Glomerular visceral epithelial cell (primary cell): Measurements from ENCODE around the gene SLC39A11.
"Not testable (repeated sequence)": the region's sequence is repeated elsewhere in the genome, so short reads cannot be mapped to it uniquely, and the experiment has no call there.

Experiments used
- DNase-seq: peaks from one replicate; pipeline ENCODE4 v3.0.0-alpha.2; 2016; ENCODE audit errors: extremely low spot score

SLC39A11 gene

DNA sequence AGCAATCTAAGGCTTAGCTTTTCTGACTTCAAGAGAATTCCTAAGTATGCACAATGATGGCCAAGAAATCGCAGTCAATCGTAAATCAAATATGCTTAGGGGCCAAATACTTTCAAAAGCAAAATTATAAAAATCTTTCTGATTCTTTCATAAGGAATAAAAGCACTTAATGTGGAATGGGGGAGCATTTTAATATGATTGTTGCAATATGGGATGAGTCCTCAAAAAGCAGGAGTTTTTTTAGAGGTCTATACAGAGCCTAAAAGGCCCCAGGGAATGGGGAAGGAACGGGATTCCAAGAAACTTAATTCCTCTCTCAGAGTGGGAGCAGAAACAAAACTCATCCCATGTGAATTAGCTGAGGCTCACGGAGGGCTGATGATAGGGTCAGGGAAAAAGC, 14.7 kb upstream of the SLC39A11 start:
- no peak for DNase-seq

DNA sequence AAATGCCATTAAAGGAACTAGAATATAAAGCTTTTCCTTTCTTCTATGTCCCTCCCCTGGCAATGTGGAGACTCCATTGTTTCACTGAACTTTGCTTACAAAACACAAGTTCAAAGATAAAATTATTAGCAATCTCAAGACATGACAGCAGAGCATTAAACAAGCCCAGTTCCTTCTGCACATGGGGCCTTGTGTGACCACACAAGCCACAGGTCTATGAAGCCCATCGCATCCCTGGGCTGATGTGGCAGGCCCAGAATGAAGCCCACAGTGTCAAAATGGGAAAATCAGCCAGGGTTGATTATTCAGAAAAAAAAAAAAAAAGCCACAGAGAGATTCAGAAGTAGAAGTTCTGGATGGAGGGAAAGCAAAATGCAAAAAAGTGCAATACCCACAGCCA, 12.9 kb upstream of the SLC39A11 start:
- DNase-seq = no peak

DNA sequence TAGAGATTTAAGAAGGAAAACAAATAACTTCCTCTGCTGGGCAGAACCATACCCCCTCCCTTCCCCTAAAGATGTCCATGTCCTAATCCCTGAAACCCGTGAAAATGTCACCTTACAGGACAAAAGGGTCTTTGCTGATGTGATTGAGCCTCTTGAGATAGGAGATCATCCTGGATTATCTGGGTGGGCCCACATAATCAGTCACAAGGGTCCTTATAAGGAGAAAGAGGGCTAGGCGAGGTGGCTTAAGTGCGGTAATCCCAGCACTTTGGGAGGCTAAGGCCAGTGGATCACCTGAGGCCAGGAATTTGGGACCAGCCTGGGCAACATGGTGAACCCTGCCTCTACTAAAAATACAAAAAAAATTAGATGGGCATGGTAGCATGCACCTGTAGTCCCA, 12.0 kb upstream of the SLC39A11 start:
- DNase-seq = no peak

DNA sequence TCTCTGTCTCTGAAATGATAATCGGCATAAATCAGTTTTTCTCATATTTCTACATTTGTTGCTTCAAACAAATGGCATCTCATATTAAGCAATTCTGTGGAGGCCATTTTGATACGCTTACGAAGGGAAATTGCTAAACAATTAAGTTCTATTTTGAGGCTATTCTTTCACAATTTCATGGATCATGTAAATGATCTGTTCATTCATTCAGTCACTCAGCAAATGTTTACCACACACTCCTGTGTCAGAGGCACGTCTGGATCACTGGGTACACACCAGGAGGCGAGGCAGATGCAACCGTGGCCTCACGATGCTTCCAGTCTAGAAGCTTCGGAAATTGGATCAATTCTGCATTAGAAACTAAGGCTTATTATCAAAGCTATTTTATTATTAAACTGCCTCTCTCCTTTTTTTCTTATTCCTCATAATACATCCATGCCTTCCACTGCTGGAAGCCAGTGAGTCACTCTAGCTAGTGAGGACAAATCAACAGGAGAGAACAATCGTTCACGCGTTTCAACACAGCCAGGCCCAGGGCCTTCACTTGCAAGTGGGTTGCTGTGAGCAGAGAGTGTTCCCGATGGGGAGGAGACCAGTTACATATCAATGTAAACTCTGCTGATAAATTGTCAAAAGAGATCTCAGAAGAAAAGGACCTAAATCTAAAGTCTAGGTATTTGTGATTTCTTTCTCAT, 11.3 kb upstream of the SLC39A11 start:
- DNase-seq = no peak

DNA sequence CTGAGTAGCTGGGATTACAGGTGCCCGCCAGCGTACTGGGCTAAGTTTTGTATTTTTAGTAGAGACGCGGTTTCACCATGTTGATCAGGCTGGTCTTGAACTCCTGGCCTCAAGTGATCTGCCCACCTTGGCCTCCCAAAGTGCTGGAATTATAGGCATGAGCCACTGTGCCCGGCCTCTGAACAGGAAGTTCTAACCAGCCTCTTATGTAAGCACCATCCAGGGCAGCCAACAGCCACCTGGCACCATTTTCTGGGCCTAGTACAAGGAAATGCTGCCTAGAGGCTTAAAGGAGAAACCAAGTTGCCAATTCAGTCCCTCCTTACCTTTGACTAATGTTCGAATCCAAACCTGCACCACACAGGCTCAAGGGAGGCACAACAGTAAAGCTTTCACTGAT, 8.5 kb upstream of the SLC39A11 start:
- DNase-seq = no peak

DNA sequence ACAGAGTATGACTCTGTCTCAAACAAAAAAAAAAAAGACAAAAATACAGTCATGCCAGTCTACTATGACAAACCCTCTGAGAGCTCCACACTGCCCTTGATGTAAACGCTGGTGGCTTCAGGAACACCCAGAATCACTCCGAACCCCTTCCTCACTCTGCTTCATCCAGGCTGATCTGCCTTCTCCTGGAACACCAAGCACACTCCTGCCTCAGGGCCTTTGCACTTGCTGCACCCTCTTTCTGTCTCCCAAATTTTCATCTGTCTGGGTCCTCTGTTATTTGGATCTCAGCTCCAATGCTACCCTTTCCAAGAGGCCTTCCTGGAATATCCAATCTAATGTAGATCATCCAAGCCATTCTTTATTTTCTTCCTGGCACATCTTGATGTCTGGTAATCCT, 7.9 kb upstream of the SLC39A11 start:
- DNase-seq = no peak

DNA sequence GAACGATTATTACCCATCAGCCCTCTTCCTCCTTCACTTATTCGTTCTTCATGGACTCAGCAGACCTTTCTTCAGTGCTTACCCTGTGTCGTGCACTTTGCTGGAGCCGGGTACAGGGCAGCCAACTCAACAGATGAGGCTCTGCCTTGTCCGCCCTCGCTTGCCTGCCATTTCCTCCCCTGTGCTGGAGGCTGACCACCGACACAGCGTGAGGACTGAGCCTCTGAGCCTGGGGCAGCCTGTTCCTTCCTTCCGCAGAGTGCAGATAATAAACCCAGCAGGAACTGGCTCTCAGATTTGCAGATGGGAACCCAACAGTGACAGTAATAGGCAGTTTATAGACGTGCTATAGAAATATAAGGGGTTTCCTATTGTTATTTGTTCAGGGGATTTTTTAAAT, 7.0 kb upstream of the SLC39A11 start:
- DNase-seq = no peak

DNA sequence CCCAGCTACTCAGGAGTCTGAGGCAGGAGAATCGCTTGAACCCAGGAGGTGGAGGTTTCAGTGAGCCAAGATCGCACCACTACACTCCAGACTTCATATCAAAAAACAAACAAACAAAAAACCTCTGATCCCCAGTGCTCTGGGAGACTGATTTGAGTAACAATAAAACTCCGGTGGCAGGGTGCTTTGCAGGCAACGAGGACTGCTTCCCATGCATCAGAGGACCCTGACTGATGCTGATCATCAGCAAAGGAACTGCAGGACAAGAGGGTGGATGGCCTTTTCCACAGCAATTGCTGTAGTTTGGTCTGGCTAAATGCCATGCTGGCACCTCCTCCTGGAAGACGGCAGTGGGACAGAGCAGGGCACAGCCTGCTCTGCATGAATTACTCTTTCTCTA, 6.4 kb upstream of the SLC39A11 start:
- DNase-seq = no peak

DNA sequence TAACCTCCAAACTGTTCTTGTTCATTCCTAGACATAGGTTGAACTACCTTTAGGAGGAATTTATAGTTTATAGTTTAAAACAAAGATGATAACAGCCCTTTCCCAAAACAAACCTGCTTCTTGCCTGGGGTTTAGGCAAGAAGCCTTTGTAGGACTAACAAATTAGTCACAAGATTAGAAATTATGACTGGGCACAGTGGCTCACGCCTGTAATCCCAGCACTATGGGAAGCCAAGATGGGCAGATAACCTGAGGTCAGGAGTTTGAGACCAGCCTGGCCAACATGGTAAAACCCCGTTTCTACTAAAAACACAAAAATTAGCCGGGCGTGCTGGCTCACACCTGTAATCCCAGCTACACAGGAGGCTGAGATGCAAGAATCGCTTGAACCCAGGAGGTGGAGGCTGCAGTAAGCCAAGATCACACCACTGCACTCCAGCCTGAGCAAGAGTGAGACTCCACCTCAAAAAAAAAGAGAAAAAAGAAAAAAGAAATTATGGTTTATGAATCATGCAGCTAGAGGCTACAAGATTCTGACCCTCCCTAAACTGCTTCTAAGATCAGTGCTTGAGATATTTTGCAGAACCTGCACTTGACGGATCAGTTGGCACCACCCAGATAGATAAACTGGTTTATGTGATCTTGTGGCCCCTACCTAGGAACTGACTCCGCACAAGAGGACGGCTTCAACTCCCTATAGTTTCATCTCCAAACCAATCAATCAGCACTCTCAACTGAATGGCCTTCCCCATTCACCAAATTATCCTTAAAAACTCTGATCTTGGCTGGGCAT, 5.7 kb upstream of the SLC39A11 start:
- not testable (repeated sequence) for DNase-seq

DNA sequence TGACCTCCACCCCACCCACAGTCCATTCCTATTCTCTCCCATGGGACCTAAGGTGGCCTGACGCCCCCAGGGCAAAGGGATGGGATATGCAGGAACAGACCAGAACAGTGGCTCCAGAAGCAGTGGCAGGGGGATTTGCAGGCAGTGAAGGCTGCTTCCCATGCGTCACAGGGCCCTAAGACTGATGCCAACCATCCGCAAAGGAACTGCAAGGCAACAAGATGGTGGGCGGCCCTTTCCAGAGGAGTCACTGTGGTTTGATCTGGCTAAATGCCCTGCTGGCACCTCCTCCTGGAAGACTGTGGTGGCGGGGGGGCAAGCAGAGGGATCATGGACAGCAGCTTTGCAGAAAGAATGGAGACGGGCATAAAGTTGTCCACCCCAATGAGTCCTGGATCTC, 4.4 kb upstream of the SLC39A11 start:
- peak; percentile 25 for DNase-seq

DNA sequence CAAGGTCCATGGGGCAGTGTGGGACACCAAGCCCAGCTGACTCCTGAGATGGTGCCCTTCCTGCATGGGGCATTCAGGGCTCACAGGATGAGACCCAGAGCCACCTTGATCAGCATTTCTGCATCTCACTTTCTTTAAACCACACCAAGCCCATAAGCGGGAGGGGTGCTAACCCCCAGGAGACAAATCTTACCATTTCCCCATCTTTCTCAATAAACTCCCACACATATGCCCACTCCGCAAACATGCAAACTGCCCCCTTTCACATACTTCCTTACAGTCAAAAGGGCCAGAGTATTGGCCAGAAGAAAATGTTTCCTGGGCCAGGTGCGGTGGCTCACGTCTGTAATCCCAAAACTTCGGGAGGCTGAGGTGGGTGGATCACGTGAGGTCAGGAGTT, 3.7 kb upstream of the SLC39A11 start:
- no peak for DNase-seq

DNA sequence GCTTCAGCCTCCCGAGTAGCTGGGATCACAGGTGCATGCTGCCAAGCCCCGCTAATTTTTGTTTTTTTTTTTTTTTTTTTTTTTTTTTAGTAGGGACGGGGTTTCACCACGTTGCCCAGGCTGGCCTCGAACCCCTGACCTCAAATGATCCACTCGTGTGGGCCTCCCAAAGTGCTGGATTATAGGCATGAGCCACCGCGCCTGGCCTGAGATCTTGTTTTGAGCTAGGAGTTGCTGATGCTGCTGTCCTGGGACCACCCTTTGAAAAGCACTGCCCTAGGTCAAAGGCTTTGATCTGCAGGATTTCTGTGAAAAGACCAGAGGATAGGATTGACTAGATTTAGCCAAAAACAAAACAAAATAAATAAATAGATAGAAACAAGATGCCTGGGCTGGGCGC, 798 bp upstream of the SLC39A11 start:
- no peak for DNase-seq

DNA sequence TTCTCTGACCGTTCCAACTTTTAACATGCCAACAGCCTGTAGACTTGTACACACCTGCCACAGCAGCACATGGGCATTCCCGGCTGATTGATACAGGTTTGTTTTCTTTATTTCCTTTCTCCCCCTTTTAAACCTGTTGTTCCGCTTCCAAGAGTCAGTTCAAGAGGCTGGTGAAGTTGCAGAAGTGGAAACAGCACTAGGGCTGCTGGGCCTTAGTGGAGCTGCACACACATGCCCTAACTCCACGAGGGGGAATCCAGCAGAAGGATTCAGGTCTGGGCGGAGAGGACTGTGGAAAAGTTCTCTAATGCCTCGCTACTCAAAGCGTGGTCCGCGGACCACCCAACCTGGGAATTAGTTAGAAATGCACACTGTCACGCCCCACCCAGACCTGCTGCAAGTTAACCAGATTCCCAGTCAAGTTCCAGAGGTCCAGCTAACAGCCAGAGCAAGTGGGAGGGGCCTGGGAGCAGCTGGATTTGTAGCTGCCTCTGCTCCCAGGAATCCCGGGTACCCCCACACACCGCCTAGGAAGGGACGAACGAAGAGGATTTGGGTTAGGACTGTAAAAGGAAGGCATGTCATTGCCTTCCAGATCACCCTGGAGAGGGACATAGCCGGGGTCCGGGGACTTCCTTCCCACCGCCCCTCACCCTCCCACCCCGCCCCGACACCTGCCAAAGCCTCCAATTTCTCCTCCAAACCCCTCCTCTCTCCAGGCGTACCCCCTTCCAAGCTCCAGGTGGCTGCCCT, 542 bp downstream of the SLC39A11 start:
- DNase-seq = peak; percentile 27

DNA sequence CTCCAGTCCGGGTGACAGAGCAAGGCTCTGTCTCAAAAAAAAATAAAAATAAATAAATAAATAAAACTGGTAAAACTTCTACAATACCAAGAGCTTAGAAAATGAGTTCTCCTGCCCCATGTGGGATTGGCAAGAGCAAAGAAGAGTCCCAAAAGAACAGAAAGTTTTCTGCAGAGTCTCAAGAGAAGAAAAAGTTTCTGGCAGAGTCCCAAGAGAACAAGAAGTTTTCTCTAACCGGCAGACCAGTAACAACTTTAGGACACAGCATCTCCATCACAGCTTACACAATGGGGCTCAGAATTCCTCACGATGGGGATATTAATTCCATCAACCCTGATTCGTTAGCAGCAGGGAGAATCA, 1.1 kb downstream of the SLC39A11 start:
- DNase-seq = no peak

DNA sequence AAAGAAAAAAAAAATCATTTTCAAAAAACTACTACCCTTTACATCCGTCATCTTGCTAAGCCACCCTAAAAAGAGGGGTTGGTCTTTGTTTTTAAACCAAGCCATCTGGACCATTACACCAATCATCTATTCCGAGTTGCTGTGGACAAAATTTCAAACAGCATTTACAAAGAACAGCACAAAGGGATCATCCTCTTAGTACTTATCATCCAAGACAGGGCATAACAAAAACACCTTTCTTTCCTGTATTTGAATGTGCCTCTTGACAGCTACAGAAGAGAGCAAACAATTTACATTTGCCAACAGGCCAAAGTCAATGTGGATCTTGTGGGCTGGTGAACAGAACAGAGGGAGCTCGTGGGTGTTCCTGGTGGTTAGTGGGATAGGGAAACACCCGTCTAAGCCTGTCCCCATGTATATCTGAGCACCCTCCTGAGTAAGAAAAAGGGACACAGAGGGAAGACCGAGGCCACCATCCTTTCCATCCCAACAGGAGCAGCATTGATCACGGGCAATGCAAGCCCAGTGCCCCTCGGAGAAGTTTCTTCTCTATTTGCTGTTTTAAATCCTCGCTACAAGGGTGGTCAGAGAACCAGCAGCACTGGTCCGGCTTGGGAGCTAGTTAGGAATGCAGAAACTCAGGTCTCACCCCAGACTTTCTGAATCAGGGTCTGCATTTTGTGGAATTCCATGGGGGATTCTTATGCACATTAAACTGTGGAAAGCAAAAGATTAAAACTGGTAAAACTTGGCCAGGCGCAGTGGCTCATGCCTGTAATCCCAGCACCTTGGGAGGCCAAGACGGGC, 1.9 kb downstream of the SLC39A11 start:
- DNase-seq = no peak

DNA sequence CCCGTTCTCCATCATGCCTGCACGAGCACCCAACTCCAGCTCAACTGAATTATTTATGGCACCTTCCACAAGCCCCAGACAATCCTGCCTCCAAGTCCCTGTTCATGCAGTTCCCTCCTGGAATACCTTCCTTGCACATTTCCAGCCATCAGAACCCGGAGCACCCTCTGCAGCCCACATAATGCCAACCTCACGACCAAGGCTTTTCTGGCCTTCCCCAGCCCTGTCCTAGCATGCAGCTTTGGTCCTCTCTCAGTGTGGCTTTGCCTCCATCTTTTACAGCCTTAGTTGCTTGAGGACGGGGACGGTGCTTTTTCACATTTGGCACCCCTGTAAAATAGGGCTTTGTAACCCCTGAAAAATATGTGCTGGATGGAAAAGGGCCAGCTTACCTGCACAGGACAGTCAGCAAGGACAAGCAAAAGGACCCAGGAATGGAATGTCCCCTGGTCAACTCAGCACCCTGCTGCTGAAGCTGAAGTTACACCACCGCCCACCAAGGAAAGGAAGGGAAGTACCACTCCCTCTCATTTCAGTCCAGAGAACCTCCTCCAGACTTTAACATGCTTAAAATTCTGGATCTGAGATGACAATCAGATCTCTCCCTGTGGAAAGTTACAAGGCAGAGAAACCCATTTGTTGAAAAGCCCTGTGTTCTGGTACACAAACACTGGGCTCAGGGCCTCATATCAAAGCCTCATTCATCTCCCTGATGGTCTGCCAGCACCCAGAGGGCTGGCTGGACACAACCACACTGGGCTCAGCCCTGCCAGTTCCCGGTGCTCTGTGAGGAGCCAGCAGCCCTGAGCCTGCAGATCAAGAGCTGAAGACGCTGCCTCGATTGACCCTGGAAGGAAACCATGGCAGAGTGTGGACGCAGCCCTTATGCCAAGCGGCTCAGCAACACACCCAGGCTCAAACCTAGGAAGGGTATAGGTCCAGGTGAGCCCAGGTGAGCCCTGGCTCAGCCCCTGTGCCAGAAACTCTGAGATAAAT, 2.9 kb downstream of the SLC39A11 start:
- DNase-seq = no peak

DNA sequence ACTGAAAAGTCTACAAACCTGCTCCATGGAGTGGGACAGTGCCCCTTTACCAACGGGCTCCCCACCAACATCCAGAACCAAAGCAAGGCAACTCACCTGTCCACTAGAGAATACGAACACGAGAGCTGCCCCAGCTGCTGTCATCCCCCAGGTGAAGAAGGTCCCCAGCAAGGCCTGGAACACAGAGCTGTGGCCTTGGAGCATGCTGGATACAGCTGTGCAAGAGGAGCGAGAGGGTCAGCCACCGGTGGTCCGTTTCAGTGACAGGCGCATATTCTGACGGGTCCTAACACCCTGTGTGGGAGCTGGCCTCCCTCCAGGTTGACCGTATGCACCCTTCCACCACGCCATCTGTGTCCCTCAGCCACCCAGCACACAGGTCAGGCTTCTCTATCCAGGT, 3.9 kb downstream of the SLC39A11 start:
- no peak for DNase-seq

DNA sequence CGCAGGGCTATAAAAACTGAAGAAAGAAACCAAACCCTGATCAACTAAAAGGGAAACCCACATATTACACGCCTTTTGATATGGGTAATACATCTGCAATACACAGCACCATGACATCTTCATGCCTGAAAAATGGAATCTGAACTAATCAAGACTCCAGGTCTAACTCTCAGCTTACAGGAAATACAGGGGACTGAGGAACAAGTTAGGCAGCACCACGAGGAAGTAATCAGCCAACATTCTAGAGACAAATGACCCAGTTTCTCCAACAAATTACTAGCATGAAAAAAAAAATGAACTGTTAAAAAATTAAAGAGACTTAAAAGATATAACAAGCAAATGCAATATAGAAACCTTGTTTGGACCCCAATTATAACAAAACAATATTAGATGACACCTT, 9.1 kb downstream of the SLC39A11 start:
- no peak for DNase-seq

DNA sequence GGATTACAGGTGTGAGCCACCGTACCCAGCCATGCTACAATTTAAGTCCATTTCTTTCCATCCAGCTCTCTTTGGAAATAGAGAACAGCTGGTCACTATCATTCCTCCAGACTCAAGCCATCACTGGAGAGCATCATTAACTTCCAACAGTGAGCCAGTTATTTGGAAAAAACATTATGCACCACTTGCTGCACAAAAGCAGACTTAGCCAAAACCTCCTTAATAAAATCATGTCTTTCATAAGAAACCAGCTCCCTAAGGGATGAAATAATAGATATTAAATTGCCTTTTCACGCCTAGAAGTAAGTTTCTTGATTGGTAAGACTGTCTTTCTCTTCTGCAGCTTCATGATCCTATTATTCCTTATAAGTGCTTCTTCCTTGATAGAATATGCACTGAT, 17.9 kb downstream of the SLC39A11 start:
- no peak for DNase-seq

DNA sequence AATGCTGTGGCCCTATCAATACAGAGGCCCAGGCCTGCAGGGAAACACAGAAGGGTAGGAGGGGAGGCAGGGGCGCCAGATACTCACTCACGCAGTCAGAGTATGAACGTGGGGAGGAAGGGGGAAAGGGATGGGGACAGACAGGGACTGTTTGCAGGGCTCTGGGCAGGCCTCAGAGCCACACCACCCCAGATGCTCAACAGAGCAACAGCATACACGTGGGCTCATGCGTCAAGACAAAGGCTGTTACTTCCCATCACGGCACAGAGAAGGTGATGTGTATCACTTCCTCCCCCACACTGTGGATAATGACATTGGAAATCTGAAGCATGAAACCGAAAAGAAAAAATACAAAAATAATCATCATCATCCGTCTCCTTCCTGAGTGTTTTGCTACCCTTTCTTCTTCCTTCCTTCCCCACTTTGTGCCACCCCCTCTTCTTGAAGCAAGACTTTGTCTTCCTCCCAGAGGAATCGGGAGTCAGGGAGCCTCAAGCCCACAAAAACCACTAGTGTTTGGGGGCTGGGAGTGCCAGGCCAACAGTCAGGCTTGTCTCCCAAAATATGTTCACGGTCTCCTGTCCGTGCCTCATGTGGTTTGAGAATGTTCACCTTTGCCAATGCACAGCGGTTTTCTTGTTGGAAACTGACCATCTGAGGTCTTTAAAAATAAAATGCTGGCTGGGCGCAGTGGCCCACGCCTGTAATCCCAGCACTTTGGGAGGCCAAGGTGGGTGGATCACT, 20.1 kb downstream of the SLC39A11 start:
- no peak for DNase-seq
